Stimulated activated naive CD8-positive, alpha-beta T cell treated with anti-CD3 and anti-CD28 coated beads, Interleukin-15, Interleukin-2, amounts not matched to agents 100 U/mL and 50 U/mL, for 24 hours (primary cell): ENCODE measurements around the gene ZCCHC7.
"Not testable (repeated sequence)": the region's sequence is repeated elsewhere in the genome, so short reads cannot be mapped to it uniquely, and the experiment has no call there.

ENCODE experiments used
- ATAC-seq: fragments of 150-1000 bp; cut with Tn5 transposase; one replicate; pipeline ENCODE4 v1.10.0; 2021
- DNase-seq: peaks from one replicate; pipeline ENCODE4 v3.0.0; 2021

ZCCHC7 gene

DNA sequence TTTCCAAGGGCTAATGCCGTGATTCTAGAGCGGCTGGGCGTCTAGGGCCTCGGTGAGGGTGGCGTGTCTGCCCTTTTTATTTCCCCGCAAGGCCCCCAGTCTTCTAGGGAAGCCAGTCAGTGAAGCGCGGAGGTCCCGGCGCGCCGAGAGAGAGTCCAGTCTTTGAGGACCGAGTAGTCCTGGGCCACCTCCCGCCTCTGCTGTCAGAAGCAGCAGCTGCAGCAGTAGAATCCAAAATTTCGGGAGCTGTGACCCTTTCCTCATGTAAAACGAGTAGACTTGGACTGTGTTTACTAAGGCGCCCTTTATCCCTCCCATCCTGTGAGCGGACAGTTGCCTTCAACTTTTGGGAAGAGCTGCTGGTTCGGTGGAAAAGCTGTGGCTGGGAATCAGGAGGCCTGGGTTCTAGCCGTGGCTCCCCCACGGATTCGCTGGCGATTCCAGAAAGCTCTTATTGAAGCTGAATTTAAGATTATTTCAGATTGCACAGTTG is 515 bp downstream of the ZCCHC7 start:
- ATAC-seq, result peak; percentile 3
- not testable (repeated sequence) for DNase-seq

DNA sequence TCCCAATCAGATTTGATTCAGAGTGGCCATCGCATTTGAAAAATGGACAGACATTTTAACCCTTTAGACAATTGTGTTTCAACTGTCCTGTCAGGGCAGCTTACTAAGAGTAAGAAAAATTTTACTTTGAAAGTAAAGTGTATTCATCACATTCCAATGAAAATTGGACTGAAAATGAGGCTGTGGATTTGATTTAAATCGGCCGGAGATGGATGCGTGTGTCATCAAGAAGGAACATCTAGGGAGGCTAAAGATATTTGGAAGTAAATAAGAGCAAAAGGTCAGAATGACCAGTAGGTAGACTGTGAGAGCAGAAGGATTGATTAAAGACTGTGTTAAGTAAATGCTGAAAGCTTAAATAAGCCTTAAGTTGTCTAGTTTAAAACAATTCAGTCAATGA is 1.5 kb downstream of the ZCCHC7 start:
- DNase-seq, result no peak
- ATAC-seq, result no peak

DNA sequence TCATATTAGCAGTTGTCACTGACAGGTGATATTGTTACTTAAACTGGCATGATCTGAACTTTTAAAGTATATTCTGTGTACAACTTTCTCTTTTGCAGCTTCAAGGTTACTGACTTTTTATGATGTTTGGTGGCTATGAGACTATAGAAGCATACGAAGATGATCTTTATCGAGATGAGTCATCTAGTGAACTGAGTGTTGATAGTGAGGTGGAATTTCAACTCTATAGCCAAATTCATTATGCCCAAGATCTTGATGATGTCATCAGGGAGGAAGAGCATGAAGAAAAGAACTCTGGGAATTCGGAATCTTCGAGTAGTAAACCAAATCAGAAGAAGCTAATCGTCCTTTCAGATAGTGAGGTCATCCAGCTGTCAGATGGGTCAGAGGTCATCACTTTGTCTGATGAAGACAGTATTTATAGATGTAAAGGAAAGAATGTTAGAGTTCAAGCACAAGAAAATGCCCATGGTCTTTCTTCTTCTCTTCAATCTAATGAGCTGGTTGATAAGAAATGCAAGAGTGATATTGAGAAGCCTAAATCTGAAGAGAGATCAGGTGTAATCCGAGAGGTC is 5.9 kb downstream of the ZCCHC7 start:
- no peak for ATAC-seq
- DNase-seq, result no peak

DNA sequence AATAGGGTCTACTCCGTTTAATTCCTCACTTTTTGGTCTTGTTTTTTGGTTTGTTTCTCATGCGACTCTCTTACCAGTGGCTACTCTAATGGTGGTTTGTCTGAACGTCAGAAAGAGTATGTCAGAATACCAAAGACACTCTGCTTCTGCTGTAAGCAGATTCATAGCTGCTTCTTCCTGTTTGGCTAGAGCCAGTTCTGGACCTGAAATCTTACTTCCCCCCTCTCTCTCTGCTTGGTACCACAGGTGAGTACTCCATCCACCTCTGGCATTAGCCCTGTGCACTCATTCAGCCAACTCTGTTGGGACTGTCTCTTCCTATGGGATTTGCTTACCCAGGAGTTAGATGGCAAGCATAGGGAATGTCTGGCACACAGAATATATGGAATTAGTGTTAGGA is 6.6 kb downstream of the ZCCHC7 start:
- ATAC-seq (no peak), DNase-seq (no peak)

DNA sequence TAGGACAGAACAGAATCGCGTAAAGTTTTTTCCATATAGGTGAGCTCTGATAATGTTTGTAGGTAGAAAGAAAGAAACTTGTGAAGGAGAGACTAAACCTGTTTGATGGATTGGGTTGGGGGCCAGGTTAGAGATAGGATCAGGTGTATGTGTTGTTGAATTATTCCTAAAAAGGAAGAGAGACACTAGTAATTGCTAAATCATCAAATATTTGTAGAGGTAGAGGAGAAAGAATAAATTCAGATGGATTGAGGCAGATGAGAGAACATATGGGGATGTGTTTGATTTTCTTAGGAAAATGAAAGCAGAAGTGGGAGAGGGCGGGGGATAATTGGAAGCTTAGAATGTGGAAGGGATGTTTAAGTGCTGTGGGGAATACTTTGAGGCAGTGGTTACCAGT is 7.7 kb downstream of the ZCCHC7 start:
- no peak for ATAC-seq
- no peak for DNase-seq

DNA sequence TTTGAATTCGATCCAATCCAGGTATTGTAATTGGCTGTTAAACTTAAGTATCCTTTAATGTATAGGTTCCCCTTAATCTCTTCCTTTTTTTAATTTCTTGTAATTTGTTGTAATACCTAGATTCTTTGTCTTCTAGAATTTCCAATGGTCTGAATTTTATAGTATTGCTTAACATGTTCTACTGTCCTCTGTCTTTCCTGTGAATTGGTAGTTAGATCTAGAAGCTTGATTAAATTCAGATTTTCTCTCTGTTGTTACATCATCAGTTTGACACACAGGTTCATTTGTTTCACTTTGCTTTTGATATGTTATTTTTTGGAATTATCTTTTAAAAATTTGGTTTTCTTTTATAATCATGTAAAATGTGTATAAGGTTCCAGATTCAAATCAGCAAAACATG is 13.8 kb downstream of the ZCCHC7 start:
- ATAC-seq (no peak), DNase-seq (no peak)

DNA sequence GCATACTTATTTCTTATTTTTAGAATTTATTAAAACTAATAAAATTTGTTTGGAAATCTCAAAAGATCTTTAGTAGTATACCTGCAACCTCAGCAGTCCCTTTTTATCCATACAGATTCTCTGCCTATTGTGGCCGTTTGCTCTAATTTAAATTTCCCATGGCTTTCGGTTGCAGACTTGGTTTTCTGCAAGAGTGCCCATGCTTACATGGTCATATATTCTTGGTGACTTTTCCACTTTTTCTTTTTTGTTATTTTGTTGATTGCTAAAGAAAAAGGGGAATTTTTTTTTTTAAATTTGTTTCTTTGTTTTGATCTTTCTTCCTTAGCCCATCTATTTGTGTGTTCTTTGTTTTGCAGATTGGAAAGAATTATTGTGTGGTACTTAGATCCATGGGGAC is 20.6 kb downstream of the ZCCHC7 start:
- ATAC-seq, result no peak
- no peak for DNase-seq

DNA sequence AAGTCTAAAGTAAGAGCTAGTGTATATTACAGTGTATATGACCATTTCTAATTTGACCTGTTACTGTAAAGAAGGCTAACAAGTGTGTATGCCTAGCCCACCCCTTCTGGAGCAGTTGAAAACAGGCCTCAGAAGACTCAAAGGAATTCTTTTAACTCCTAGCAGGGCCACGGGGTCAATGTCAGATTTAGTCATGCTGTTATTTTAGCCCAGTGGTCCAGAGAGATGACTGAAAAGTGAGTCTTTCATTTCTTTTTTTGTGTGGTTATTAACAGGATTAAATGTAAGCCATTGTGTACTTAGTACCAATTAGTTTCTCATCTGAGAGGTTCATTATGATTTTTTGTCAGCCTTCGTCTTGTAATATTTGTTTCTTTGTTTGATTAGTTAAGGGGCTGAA is 24.4 kb downstream of the ZCCHC7 start:
- no peak for ATAC-seq

DNA sequence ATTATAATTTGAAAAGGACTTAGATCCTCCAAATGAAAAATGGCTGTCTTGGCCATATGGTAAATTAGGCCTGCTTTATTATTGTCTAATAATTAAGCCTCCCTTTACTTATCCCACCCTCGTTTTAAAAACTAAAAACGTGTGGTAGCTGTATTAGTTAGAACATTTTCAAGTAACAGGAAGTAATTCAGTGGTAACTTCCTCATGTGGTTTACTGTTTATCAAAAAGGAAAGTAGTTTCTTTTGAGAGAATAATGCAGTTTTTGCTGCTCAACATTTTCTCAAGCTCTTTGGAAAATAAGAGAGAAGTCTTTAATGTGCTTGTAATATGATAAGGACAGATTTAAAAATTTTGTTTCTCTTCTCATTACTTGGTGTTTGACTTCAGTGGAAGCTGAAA is 26.0 kb downstream of the ZCCHC7 start:
- DNase-seq, result no peak
- peak; percentile 23 for ATAC-seq

More for the DNA sequence above, 24.4 kb downstream of the ZCCHC7 start:
- no peak for DNase-seq

DNA sequence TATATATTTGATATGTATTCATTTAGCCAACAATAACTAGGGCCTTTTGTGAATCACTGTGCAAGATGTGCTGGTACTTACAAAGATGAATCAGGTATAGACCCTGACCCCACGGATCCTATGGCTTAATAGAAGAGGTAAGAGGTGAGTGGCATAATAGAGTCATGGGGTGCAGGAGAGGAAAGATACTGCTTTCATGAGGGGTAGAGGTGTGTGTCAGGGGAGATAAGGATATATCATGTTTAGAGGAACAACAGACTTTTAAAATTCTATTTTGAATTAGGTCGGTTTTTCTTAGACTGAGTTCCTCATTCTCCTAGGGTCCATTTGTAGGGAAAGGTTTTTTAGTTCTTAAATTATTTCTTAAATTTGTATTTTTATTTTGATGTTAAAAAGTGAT is 27.8 kb downstream of the ZCCHC7 start:
- DNase-seq (no peak), ATAC-seq (no peak)

DNA sequence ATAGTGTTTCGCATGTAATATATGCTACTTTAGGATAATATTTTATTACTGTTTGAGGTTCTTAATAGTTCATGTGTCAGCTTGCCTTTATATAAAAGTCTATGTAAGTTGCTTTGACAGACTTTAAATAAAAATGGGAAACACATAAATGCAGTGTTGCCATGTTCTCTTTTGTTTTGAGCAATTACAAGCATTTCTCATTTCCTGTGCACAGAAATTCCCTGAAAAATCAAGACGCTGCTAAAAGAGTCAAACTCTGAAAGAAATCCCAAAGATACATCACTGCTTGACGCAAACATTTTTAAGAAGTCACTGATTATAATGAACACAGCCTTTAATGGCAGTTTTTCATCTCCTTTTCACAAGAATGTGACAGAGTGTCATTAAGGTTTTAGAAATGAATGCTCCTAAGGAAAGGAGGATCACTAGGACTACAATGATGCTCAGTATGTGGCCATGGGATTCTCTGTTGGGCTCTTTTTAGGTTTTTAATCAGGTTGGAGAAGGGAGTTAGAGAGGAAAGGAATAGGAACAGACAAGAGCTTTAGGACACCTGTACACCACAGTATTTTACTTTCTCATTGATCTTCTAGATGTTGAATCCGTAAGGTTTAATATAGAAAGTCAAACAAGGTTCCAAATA is 29.4 kb downstream of the ZCCHC7 start:
- DNase-seq (no peak), ATAC-seq (no peak)

DNA sequence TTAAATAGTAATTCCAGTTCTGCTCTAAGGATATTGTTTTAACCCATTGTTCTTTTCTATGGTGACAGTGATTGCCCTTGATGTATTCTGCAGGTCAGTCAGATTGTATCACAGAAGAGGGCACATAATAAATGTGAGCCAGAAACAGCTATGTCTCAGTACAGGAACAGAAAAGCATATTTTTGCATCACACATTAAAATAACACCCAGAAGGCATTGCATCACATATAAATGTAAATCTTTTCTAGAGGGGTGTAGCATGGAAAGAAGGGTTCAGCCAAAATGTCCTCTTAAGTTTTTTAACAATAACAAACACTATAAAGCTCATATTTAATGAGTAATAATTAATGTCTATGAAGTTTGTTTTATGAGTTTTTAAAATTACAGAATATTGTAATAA is 30.0 kb downstream of the ZCCHC7 start:
- no peak for ATAC-seq
- DNase-seq, result no peak

DNA sequence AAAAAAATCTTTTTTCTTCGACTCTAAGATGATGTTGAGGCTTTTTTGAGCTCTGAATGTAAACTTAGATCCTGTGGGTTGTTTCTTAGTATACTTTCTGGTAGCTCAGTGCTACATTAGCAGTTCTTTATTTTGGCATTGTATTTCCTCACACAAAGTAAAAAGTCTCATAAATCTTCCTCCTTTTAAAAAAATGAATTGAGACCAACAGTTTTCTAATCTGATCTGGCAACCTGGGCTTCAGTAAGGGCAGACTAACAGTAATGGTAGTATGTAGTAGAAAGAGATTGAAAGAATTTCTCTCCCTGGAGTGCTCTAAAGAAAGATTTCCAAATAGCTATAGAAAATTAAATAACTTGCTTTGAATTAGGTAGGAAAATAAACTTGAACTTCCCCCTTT is 31.4 kb downstream of the ZCCHC7 start:
- no peak for ATAC-seq
- no peak for DNase-seq

DNA sequence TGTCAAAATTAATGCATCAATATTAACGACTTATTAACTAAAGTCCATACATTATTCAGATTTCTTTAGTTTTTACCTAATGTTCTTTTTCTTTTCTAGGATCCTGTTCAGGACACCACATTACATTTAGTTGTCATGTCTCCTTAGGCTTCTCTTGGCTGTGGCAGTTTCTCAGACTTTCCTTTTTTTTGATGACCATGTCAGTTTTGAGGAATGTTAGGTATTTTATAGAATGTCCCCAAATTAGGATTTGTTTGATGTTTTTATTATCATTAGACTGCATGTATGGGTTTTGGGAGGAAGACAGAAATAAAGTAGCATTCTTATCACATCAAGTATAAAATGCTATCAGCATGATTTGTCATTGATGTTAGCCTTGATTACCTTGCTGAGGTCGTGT is 32.0 kb downstream of the ZCCHC7 start:
- no peak for DNase-seq
- ATAC-seq, result no peak

DNA sequence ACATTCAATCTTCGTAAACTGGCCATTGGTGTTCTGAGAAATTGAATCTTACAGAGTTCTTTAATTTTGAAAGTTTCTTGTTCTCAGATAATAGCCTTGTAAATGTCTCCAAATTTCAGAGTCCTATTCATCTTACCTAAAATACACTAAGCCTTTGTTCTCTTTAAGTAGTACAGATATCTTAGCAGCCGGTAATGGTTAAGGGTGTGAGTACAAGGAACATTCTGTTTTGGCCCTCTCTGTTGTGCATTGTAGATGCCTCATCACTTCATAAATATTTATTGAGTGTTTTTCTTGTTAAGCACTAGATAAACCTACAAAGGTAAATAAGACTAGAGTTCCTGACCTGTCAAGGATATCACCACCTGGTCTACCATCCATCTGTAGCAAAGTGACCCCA is 35.2 kb downstream of the ZCCHC7 start:
- no peak for DNase-seq
- no peak for ATAC-seq

DNA sequence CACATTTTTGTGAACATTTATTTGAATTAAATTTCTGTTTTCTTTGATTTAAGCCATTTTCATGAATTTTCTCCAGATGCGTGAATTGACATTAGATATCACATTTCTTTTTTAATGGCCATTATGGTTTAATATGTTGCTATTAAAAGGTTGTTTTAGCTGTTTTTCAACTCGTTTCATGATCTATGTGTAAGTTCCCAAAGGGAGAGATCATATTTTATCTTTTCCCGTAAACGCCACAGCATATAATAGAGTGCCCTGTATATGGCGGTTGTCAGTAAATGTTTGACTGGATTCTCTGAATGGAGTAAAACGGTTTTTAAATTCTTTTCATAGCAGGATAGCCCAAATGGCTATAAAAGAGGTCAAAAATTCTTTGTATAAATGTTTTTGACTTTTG is 35.8 kb downstream of the ZCCHC7 start:
- DNase-seq (no peak), ATAC-seq (no peak)

DNA sequence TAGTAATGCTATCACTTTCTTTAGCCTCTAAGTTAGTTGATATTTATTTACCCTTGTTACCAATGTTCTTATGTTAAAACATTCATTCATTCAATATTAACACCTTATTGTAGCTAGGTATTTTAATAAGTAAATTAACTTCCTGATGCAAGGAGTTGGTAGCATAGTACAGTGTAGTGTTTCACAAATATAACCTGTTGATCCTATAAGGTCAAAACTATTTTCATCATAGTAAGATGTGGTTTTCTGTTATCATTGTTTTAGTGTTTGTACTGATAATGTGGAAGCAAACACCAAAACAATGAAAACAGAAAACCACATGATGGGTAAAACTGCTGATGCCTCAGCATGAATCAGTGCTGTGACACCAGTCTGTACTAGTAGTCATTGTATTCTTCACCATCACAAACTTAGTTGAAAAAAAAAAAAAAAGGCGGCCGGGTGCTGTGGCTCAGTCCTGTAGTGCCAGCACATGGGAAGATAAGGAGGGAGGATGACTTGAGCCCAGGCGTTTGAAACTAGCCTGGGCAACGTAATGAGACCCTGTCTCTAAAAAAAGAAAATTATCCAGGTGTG is 36.5 kb downstream of the ZCCHC7 start:
- ATAC-seq (no peak), DNase-seq (no peak)

DNA sequence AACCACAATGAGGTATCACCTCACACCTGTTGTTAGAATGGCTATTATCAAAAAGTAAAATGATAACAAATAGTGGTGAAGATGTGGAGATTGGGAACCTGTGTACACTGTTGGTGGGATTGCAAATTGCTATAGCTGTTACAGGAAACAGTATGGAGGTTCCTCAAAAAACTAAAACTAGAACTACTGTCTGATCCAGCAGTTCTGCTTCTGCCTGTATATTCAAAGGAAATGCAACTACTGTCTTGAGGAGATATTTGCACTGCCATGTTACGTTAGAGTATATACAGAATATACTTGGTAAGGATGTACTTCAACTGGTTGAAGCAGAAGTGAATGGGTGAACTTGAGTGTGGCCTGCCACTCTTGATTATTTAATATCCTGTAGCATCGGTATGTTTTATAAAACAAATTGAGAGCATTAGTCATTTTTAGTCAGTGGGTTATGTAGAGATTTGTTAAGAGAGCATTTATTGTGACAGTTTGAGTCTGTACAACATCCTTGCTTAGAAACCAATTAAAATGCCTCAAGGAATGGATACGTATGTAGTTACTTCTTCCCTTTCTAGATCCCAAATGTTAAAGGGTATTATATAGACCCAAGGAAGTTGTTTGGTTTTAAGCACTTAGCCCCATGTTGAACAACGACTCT is 37.5 kb downstream of the ZCCHC7 start:
- no peak for DNase-seq
- ATAC-seq, result no peak

DNA sequence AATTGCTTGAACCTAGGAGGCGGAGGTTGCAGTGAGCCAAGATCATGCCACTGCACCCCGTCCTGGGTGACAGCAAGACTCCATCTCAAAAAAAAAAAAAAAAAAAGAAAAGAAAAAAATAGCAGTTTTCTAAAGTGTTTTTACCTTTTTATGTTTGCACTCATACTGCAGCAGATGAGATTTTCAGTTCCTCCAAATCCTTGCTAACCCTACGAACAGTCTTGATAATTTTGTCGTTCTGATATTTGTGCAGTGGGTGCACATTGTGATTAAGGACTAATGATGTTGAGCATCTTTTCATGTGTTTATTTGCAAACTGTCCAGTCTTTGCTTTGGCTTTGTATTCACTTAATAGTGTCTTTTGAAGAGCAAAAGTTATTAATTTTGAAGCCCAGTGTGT is 42.9 kb downstream of the ZCCHC7 start:
- DNase-seq (no peak), ATAC-seq (no peak)

DNA sequence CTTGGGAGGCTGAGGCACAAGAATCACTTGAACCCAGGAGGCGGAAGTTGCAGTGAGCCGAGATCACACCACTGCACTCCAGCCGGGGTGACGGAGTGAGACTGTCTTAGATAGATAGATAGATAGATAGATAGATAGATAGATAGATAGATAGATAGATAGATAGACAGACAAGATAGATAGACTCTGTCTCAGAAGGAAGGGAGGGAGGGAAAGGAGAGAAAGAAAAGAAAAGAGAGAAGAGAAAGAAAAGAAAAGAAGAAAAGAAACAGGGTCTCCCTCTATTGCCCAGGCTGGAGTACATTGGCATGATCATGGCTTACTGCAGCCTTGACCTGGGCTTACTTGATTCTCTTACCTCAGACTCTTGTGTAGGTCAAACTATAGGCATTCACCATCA is 44.0 kb downstream of the ZCCHC7 start:
- not testable (repeated sequence) for DNase-seq, ATAC-seq

DNA sequence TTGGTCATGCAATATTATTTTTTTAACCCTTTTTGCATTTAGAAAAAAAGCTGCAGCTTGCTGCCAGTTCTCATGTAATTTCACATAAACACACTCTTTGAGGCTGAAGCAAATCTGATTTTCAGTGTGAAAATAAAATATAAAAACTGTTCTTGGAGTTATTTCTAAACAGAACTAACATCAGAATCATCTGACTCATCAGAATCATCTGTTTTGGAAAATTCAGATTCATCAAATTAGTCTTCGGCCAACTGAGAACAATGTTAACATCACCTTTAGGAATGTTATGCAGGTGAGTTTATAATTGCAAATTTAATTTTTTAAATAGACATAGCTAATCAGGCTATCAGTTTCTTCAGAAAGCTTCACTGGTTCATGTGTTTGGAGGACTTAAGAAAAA is 45.3 kb downstream of the ZCCHC7 start:
- DNase-seq, result no peak
- no peak for ATAC-seq

DNA sequence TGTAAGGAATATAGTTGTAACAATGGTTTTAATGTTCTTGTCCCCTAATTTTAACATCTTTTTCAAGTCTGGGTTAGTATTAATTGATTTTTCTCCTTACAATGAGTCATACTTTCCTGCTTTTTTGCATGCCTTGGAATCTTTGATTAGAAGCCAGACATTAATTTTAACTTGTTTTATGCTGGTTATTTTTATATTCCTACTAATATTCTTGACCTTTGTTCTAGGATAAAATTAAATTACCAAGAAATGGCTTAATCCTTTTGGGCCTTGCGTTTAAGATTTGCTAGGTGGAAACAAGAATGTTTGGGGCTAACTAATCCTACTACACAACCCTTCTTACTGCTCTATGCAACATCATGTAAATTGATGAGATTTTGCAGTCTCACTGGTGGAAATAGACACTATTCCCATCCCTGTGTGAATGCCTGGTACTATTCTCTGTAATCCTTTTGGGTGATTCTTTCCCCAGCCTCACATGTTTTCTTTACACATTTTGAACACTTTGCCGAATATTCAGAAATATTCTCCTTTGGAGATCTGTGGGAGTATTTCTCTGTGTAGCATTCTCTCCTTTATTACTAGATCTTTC is 47.2 kb downstream of the ZCCHC7 start:
- DNase-seq (no peak), ATAC-seq (no peak)

DNA sequence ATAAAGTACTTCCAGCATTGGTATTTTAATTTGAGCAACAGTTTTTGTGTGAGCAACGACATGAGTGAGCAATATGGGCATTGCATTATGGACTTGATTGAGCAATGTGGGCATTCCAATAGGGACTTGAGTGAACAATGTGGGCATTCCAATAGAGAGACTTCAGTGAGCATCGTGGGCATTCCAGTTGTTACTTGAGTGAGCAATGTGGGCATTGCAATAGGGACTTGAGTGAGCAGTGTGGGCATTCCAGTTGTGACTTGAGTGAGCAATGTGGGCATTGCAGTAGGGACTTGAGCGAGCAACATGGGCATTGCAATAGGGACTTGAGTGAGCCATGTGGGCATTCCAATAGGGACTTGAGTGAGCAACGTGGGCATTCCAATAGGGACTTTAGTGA is 52.2 kb downstream of the ZCCHC7 start:
- no peak for ATAC-seq
- no peak for DNase-seq
